Mucosa of descending colon (tissue), 3 donors: Measurements from ENCODE around the gene VSIR. TPM values are rescaled to one million over a fixed set of nuclear protein-coding genes. Genes with fewer than 3 reads are reported as not detected.

Experiments used
- ATAC-seq: fragments of 200-7000 bp; cut with Tn5 transposase; one replicate; pipeline ENCODE4 v1.9.1; 2020; ENCODE audit warnings: mild to moderate bottlenecking, moderate library complexity
- DNase-seq, 3 donors: peaks; one replicate each; pipeline ENCODE4 v3.0.0-alpha.2; 2020
- H3K36me3 ChIP-seq: fragments of 200-600 bp; one replicate; pipeline ENCODE4 v1.8.0; 2021; ENCODE audit warnings: low read depth, mild to moderate bottlenecking
- H3K4me1 ChIP-seq: fragments of 200-600 bp; one replicate; pipeline ENCODE4 v1.8.0; 2021; ENCODE audit warnings: low read depth, mild to moderate bottlenecking
- H3K4me3 ChIP-seq: fragments of 200-600 bp; one replicate; pipeline ENCODE4 v1.8.0; 2021; ENCODE audit warnings: mild to moderate bottlenecking
- H3K9me3 ChIP-seq: fragments of 200-600 bp; one replicate; pipeline ENCODE4 v1.8.0; 2021; ENCODE audit warnings: mild to moderate bottlenecking
- intact Hi-C, 2 donors: fragments of 100-400 bp; cut with DNase I in 1 of 2; cut with micrococcal nuclease in 1 of 2; formaldehyde crosslinking; loops; one replicate each; pipeline versions ENCODE4 v1.11.0 to v1.11.1; 2022; cut with DNase I, micrococcal nuclease
- total RNA-seq, 3 donors: library from RNA; stranded (reverse); fragmentation: NEBNext Ultra II Directional in 2 of 3; extraction: Animal tissue kit (Norgen Biotek cat#: 25700) in 2 of 3; gene quantifications; one replicate each; pipeline versions ENCODE4 v1.2.1 to v1.2.4, GENCODE V29; 2021 to 2023
- TF ChIP-seq, protein P1 (sequence below): fragments of 200-600 bp; IDR thresholded peaks from one replicate; pipeline ENCODE4 v1.8.0; 2022; ENCODE audit warnings: antibody characterized with exemption, mild to moderate bottlenecking
- donor health status: DM: no; HTN: no; CAD: no; lungs with moderate emphysema.
- donor health status: DM: no; HTN: no; CAD: no.
- donor health status: DM: no; HTN: yes; CAD: no.

VSIR gene
- total RNA-seq, 3 donors from 2014 or later = 48.1 to 71.0 (median 60.7) TPM

DNA sequence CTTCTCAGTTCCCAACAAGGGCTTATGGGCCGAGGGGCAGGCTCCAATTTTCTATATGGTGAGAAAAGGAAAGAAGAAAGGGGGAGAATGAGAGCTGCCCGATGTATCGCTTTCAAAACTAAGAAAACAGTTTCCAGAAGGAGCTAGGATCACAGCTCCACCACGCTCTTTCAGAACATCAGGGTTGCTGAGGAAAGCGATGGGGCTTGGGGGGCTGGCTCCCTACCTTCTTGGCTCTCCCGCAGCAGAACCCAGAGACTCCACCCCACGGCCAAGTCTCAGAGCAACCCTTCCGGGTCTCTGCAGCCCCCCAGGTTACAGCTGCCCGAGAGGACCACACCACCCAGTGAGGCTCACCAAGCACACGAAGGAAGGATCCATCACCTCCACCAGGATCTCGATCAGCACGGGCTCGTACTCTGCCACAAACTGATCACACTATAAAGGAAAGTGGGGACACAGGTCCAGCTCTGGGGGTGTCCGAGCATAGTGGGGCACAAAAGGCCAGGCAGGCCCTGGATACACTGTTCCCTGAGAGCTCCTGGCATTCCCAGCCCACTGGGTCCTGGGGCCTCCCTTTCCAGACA, 45.4 kb upstream of the VSIR start:
- DNase-seq (no peak), ATAC-seq (no peak)
- TF ChIP-seq, protein P1, sequence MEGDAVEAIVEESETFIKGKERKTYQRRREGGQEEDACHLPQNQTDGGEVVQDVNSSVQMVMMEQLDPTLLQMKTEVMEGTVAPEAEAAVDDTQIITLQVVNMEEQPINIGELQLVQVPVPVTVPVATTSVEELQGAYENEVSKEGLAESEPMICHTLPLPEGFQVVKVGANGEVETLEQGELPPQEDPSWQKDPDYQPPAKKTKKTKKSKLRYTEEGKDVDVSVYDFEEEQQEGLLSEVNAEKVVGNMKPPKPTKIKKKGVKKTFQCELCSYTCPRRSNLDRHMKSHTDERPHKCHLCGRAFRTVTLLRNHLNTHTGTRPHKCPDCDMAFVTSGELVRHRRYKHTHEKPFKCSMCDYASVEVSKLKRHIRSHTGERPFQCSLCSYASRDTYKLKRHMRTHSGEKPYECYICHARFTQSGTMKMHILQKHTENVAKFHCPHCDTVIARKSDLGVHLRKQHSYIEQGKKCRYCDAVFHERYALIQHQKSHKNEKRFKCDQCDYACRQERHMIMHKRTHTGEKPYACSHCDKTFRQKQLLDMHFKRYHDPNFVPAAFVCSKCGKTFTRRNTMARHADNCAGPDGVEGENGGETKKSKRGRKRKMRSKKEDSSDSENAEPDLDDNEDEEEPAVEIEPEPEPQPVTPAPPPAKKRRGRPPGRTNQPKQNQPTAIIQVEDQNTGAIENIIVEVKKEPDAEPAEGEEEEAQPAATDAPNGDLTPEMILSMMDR = no peak
- Histone ChIP-seq H3K4me1 (no peaks in the 10 kb centered on the region), H3K36me3 (peaks cover 29% of the 10 kb centered on the region), H3K4me3 (no peak overlapping the region), H3K9me3 (no peaks in the 10 kb centered on the region)
- intact Hi-C loops = loop anchor here (10.0 kb wide), 1 partner anchor 434 kb away; no protein-coding TSS in a partner anchor

DNA sequence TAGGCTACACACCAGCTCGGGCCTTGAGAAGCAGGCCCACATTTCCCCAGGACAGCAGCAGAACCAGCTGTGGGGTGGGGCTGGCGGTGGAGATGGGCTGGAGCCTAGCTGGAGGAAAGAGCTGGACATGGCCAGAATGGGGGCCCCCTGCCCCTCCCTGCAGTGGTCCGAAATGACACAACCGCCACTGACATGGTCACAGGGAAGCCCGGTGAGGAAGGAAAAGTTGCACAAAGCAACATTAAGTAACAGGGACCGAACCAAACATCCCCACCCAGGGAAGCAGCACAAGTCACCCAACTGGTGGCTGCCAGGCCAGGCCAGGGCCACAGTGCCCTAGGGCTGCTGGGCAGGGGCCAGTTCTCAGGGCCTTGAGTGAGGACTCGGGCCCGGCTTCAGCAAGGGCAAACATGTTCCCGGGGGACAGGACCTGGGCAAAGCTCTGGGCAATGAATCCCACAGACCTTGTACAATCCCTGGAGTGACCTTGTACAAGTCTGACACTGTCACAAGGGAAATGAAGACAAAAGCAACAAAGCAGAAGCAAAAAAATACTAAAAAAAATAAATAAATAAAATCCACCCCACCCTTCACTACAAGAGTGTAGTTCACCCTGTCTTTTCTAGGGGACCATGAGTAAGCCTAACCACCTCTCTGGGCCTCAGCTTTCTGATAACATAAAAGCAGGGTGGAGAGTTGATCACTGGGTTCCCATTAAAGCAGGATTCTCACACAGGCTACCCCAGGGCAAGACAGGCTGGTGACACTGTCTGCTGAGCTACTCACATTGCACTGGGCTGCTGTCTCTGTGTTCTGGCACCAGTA, 44.7 kb upstream of the VSIR start:
- DNase-seq (no peak), ATAC-seq (peak; percentile 14)
- no peaks in the 10 kb centered on the region for H3K4me1 ChIP-seq
- H3K9me3 ChIP-seq = no peaks in the 10 kb centered on the region
- TF ChIP-seq, protein P1 = no peak
- intact Hi-C loops = loop anchor here (10.0 kb wide), 1 partner anchor 433 kb away; no protein-coding TSS in a partner anchor
- H3K36me3 ChIP-seq = peaks cover 23% of the 10 kb centered on the region
- no peak overlapping the region for H3K4me3 ChIP-seq

DNA sequence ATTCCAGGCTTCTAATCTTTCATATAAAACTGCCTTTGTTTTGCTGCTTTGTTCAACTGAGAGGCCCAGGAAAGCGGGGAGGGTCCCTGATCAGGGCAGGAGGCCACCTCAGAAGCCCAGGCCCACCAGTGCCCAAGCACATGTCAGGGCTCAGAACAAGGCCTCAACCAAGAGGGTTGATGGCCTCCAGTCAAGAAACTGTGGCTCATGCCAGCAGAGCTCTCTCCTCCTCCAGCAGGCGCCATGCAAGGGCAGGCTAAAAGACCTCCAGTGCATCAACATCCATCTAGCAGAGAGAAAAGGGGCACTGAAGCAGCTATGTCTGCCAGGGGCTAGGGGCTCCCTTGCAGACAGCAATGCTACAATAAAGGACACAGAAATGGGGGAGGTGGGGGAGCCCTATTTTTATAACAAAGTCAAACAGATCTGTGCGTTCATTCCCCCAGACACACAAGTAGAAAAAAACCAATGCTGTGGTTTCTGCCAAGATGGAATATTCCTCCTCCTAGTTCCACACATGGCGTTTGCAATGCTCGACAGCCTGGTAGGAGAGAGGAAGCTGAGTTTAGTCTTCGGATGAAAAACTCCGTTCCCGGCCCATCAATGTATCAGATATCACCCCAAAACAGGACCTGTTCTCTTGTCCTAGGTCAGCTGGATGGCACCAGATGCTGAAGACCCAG, 43.8 kb upstream of the VSIR start:
- Histone ChIP-seq H3K4me1 (no peaks in the 10 kb centered on the region), H3K36me3 (peaks cover 23% of the 10 kb centered on the region), H3K9me3 (no peaks in the 10 kb centered on the region), H3K4me3 (no peak overlapping the region)
- no peak for ATAC-seq
- no peak for DNase-seq
- TF ChIP-seq, protein P1 = no peak
- intact Hi-C loops = loop anchor here (10.0 kb wide), 1 partner anchor 432 kb away; no protein-coding TSS in a partner anchor

DNA sequence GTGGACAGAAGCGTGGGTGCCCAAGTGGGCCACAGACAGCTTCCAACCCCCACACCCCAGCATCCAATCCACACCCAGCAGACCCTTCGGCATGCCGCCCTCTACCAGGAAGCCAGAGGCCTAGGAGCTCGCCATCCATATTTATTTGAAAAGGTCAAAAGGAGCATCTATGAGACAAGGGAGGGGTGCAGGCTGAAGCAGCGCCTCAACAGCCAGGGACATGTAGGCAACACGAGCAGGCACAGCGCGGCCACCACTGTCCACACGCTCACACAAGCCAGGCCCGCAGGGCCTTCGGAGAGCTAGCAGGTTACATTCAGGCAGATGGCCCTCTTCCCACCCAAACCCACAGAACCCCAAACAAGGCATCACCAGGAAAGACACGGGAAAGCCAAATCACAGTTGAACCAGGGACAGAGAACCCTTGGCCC, 43.1 kb upstream of the VSIR start:
- no peaks in the 10 kb centered on the region for H3K4me1 ChIP-seq
- TF ChIP-seq, protein P1 = no peak
- H3K4me3 ChIP-seq = no peak overlapping the region
- intact Hi-C loops = loop anchor here (10.0 kb wide), 1 partner anchor 432 kb away; no protein-coding TSS in a partner anchor
- H3K9me3 ChIP-seq = no peaks in the 10 kb centered on the region
- H3K36me3 ChIP-seq = peaks cover 22% of the 10 kb centered on the region
- DNase-seq (no peak), ATAC-seq (no peak)

DNA sequence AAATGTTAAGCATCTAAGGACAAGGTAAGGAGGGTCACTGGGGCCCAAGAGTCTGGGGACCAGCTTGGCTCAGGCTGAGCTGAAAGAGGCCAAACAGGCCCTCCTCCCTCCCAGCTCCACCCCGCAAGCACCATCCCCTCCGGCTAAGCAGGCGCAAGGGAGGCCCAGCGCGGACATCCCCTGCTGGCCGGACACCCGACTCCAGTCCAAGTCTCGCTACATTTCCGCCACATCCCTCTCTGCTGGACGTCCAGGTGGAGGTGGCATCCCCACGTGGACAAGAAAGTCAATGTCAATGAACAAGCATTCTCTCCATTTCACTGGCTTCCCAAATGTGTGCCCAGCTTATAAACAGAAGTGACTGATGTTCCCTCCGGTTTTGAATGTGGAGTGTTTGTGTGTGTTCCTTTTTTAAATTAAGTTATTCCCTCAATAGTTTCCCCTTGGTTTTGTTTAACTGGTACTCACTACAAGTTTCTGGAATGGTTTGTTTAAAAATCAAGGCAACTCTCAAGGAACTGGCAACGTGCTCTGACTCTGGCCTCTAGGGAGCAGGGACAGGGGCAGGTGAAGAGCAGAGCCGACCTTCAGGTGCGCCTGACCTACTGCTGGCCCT, 42.3 kb upstream of the VSIR start:
- Histone ChIP-seq H3K9me3 (no peaks in the 10 kb centered on the region), H3K4me3 (no peak overlapping the region), H3K4me1 (no peaks in the 10 kb centered on the region), H3K36me3 (peaks cover 14% of the 10 kb centered on the region)
- TF ChIP-seq, protein P1 = no peak
- ATAC-seq (no peak), DNase-seq (no peak)
- intact Hi-C loops = loop anchor here (10.0 kb wide), 1 partner anchor 431 kb away; no protein-coding TSS in a partner anchor
